ENCODE measurements around the gene TRIM63. TPM values are rescaled to one million over a fixed set of nuclear protein-coding genes. Genes with fewer than 3 reads are reported as not detected.

The TRIM63 gene
- total and polyA plus RNA-seq, 2 of the 8 experiments (the other 6 are each of a cell fraction or from before 2014, with no cell fraction given) = not detected

DNA sequence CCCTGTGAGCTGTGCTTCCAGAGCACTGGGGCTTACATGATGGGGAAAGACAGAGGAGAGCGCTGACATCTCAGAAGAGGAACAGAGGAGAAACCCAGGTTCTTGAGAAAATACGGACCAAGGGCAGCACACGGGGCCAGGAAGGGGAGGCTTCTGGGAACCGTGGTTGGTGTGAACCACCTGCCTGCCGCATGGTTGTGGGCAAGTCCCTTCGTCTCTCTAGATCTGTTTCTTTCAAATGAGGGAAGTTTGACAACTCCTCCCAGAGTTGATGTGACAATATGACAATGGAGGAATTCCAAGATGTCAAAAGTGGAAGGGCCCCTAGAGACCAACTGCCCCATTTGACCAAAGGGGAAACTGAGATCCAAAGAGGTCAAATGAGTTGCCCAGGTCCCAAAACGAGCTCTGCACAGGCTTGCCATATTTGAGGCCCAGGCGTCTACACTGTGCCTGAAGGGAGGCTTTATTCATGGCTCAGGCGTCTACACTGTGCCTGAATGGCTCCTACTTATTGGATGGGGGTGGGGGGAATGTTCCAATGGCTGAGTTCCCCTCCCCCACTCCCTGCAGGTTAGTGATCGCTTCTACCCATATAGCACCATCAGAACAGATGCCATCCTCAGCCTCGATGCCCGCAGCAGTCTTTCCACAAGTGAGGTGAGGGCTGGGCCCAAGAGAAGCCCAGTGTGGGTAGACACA lies 34.6 kb downstream of the TRIM63 start:
- no peak for FAIRE-seq

More for the DNA sequence above, 34.6 kb downstream of the TRIM63 start:
- Histone ChIP-seq H4K91ac (replicated peaks; ENCODE audit: insufficient read length, low read length) (no peak overlapping the region), H2AFZ (ENCODE audit: low read length) (no peak overlapping the region), H3K9me3 (ENCODE audit: insufficient read depth in 2 of 2, low read depth in 1 of 2, low read length in 1 of 2) (no peaks in the 10 kb centered on the region), H3K36me3 (ENCODE audit: control insufficient read depth in 2 of 4, insufficient read depth in 4 of 4, low read length in 3 of 4) (no peaks in the 10 kb centered on the region), H2BK120ac (replicated peaks; ENCODE audit: low read depth, low read length) (no peak overlapping the region), H2BK20ac (ENCODE audit: low read length) (no peak overlapping the region), H3K18ac (ENCODE audit: extremely low read depth, low read length) (no peak overlapping the region), H3K4me2 (ENCODE audit: insufficient read depth in 1 of 2, low read depth in 2 of 2, low read length in 2 of 2) (no peak overlapping the region), H3K79me2 (ENCODE audit: control insufficient read depth in 1 of 2, insufficient read depth in 2 of 2, low read length in 2 of 2) (no peaks in the 10 kb centered on the region), H3K27ac (ENCODE audit: low read depth, low read length) (no peak overlapping the region), H3K4me3 (ENCODE audit: extremely low read depth in 1 of 4, insufficient read depth in 2 of 4, low read depth in 3 of 4, low read length in 4 of 4) (no peak overlapping the region), H2BK12ac (ENCODE audit: low read depth, low read length) (no peak overlapping the region), H3K23ac (ENCODE audit: insufficient read length) (no peak overlapping the region), H3K4ac (replicated peaks; ENCODE audit: insufficient read length, low read depth, low read length) (no peak overlapping the region), H3K9ac (replicated peaks in 1 of 4; ENCODE audit: extremely low read depth in 1 of 4, low read depth in 3 of 4, low read length in 3 of 4) (no peak overlapping the region), H3K14ac (ENCODE audit: insufficient read length) (no peak overlapping the region), H2BK5ac (ENCODE audit: low read depth, low read length) (no peak overlapping the region), H2BK15ac (ENCODE audit: low read length) (no peak overlapping the region), H4K8ac (ENCODE audit: extremely low read depth, insufficient read depth, low read length) (no peak overlapping the region), H4K20me1 (replicated peaks in 1 of 2; ENCODE audit: control insufficient read depth in 1 of 2, insufficient read depth in 2 of 2, low read length in 2 of 2) (peaks cover 0 to 1% of the 10 kb centered on the region in 2 experiments), H3K27me3 (replicated peaks in 1 of 4; ENCODE audit: control insufficient read depth in 3 of 4, extremely low read depth in 1 of 4, insufficient read depth in 3 of 4, low read length in 3 of 4) (peaks cover 6 to 26% (median 20%) of the 10 kb centered on the region in 4 experiments; a peak in 6 of 7 replicates), H3K4me1 (replicated peaks in 1 of 4; ENCODE audit: control insufficient read depth in 3 of 4, insufficient read depth in 4 of 4, low read length in 3 of 4) (peaks cover 0 to 8% (median 7%) of the 10 kb centered on the region in 4 experiments; a peak in 5 of 7 replicates), H3K79me1 (ENCODE audit: low read depth, low read length) (no peaks in the 10 kb centered on the region), H3K56ac (replicated peaks; ENCODE audit: insufficient read length, low read depth, low read length) (no peak overlapping the region), H2AK5ac (ENCODE audit: low read depth, low read length) (no peak overlapping the region), H3K23me2 (ENCODE audit: low read depth, low read length) (peaks cover 9% of the 10 kb centered on the region; the same call in 1 of the 2 replicates), H4K5ac (ENCODE audit: insufficient read length, low read depth, low read length) (no peak overlapping the region)
- no peak for DNase-seq (ENCODE audit: low read depth in 1 of 2, low spot score in 2 of 2)
- WGBS, 2 experiments (ENCODE audit: extremely low coverage in 1 of 2, insufficient coverage in 1 of 2, insufficient read length in 1 of 2, insufficient replicate concordance in 2 of 2, low coverage in 1 of 2, low lambda C conversion rate in 2 of 2, missing lambda C conversion rate in 1 of 2) = 85% methylated on average over 12 of the region's 12 CpGs; no CpG with 5 or more reads in 1 of the 2 experiments
- ChIA-PET CTCF (ENCODE audit: partially characterized antibody) (interaction anchor here (0.6 to 6.5 kb wide), 5 partner anchors 15 to 274 kb away, joined by 3 to 39 read pairs (median 4); no protein-coding TSS in a partner anchor), POLR2A (ENCODE audit: partially characterized antibody) (interaction anchor here (1.8 kb wide), 1 partner anchor 38 kb away, joined by 4 read pairs; no protein-coding TSS in a partner anchor)
- TF ChIP-seq, protein P1, sequence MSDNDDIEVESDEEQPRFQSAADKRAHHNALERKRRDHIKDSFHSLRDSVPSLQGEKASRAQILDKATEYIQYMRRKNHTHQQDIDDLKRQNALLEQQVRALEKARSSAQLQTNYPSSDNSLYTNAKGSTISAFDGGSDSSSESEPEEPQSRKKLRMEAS (IDR thresholded peaks at IDR 0.05) = peak; percentile 42
- TF ChIP-seq SP2 (IDR thresholded peaks at IDR 0.05; ENCODE audit: low read length) (no peak), EZH2 (IDR thresholded peaks at IDR 0.05; ENCODE audit: low read depth, low read length, severe bottlenecking) (peak; percentile 2), MAFK (IDR thresholded peaks at IDR 0.05; ENCODE audit: low read depth, low read length) (no peak), HDAC2 (IDR thresholded peaks at IDR 0.05; ENCODE audit: borderline replicate concordance in 1 of 2, low read depth in 2 of 2, low read length in 2 of 2) (no peak)
- TF ChIP-seq, protein P2, sequence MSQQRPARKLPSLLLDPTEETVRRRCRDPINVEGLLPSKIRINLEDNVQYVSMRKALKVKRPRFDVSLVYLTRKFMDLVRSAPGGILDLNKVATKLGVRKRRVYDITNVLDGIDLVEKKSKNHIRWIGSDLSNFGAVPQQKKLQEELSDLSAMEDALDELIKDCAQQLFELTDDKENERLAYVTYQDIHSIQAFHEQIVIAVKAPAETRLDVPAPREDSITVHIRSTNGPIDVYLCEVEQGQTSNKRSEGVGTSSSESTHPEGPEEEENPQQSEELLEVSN (IDR thresholded peaks at IDR 0.05) = peak; percentile 63; the same call in 1 of the 2 replicates

Data from H1 (cell line).